ENCODE measurements around the gene PLAAT2.
A peak's percentile ranks its signal among the peaks of the same experiment; 100 is the strongest.
"Not testable (repeated sequence)": the region's sequence is repeated elsewhere in the genome, so short reads cannot be mapped to it uniquely, and the experiment has no call there.

The PLAAT2 gene

GRCh38 chr11:63592975-63593395 is 29.8 kb upstream of the PLAAT2 start:
- no peaks in the 10 kb centered on the region for H3K36me3 Mint-ChIP-seq (ENCODE audit: low read depth)

DNA sequence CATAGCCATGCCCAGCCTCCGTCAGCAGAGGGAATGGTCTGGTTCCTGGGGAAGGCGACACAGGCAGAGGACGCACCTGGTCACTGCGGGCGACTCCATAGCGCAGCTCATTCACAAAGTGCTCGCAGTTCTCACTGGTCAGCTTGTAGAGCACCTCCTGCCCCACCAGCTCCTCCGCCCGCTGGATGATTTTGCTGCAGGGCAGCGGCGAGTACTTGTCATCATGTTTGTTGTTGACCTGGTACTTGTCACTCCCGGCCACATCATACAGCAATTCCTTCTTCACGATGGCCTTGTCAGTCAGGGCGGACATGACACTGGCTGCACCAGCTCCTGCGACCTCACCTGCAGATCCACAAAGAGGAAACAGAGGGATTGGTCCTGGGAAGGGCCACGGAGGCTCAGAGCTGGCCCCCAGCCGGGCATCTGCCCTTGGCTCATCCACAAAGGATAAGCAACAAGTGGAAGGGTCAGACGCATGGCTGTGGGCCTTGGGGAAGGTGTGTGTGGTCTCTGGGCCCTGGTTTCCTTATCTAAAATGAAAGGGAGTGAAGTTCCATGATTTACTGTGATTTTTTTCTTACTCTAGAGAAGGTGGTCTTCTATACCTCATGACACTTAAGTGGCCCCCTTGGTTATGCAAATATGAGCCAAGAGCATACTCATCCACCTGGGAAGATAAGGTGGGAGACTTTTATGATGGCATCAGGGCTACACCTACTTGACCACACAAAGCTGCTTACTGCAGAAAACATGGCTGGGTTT is 27.0 kb upstream of the PLAAT2 start:
- H3K27ac Mint-ChIP-seq = no peak overlapping the region

More at GRCh38 chr11:63592975-63593395, 29.8 kb upstream of the PLAAT2 start:
- no peaks in the 10 kb centered on the region for H3K27me3 Mint-ChIP-seq
- no peak for DNase-seq
- no peaks in the 10 kb centered on the region for H3K9me3 Mint-ChIP-seq
- H3K27ac Mint-ChIP-seq = no peak overlapping the region
- H3K4me1 Mint-ChIP-seq (ENCODE audit: low read depth) = no peaks in the 10 kb centered on the region
- no peak overlapping the region for H3K4me3 Mint-ChIP-seq

DNA sequence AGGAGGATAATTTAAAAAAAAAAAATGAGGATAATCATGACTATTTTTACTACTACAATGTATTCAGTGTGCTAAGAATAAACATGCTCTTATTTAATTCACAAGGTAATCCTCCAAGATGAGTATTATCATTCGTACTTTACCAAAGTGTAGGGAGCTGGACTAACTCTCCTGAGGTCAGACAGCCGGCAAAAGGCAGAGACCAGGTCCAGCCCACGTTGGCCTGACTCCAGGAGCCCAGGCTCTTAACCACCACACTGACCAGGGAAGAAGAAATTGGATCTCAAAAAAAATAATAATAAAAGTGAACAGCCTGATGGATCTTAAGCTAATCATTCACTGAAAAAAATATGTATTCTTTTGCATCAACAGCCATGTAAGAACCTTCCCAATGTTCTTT is 25.8 kb upstream of the PLAAT2 start:
- no peaks in the 10 kb centered on the region for H3K27me3 Mint-ChIP-seq
- H3K4me3 Mint-ChIP-seq = no peak overlapping the region
- peaks cover 3% of the 10 kb centered on the region for H3K9me3 Mint-ChIP-seq
- no peak for DNase-seq
- H3K27ac Mint-ChIP-seq = no peak overlapping the region
- H3K36me3 Mint-ChIP-seq (ENCODE audit: low read depth) = peaks cover 2% of the 10 kb centered on the region
- no peaks in the 10 kb centered on the region for H3K4me1 Mint-ChIP-seq (ENCODE audit: low read depth)

More for the DNA sequence above, 27.0 kb upstream of the PLAAT2 start:
- no peak for DNase-seq
- Mint-ChIP-seq H3K4me1 (ENCODE audit: low read depth) (no peaks in the 10 kb centered on the region), H3K4me3 (no peak overlapping the region), H3K9me3 (peaks cover 3% of the 10 kb centered on the region), H3K36me3 (ENCODE audit: low read depth) (peaks cover 2% of the 10 kb centered on the region), H3K27me3 (no peaks in the 10 kb centered on the region)

DNA sequence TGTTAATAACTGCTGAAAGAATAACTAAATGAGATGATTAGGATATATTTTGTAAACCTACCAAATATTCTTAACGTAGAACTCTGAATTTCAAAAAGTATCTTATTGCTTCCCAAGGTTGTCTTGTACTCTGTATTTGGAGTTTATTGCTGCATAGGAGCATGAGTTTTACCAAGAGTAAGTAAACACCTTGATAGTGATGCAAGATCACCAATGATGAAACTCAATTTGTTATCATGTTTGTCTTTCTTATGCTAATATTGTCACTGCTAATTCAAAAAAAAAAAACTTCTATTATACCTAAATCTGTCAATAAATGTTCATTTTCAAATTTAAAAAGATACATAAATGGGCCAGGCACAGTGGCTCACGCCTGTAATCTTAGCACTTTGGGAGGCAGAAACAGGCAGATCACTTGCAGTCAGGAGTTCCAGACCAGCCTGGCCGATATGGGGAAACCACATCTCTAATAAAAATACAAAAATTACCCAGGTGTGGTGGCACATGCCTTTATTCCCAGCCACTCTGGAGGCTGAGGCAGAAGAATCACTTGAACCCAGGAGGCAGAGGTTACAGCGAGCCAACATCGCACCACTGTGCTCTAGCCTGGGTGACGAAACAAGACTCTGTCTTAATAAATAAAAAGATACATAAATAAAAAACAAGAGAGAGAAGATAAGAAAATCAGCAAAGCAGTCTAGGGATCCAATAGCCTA is 23.4 kb upstream of the PLAAT2 start:
- Mint-ChIP-seq H3K27ac (no peak overlapping the region), H3K36me3 (ENCODE audit: low read depth) (peaks cover 6% of the 10 kb centered on the region), H3K4me1 (ENCODE audit: low read depth) (peaks cover 14% of the 10 kb centered on the region), H3K9me3 (peaks cover 9% of the 10 kb centered on the region), H3K27me3 (no peaks in the 10 kb centered on the region), H3K4me3 (no peak overlapping the region)
- no peak for DNase-seq

GRCh38 chr11:63583357-63583677 is 20.1 kb upstream of the PLAAT2 start:
- H3K27ac Mint-ChIP-seq = no peak overlapping the region
- H3K27me3 Mint-ChIP-seq = no peaks in the 10 kb centered on the region
- H3K9me3 Mint-ChIP-seq = peaks cover 24% of the 10 kb centered on the region
- no peak overlapping the region for H3K4me3 Mint-ChIP-seq
- peaks cover 16% of the 10 kb centered on the region for H3K36me3 Mint-ChIP-seq (ENCODE audit: low read depth)
- no peak for DNase-seq
- H3K4me1 Mint-ChIP-seq (ENCODE audit: low read depth) = peaks cover 14% of the 10 kb centered on the region

GRCh38 chr11:63581224-63581623 is 18.0 kb upstream of the PLAAT2 start:
- not testable (repeated sequence) for H3K27ac Mint-ChIP-seq, H3K27me3 Mint-ChIP-seq, H3K4me3 Mint-ChIP-seq, DNase-seq
- Mint-ChIP-seq H3K4me1 (ENCODE audit: low read depth) (peaks cover 14% of the 10 kb centered on the region), H3K9me3 (peaks cover 21% of the 10 kb centered on the region), H3K36me3 (ENCODE audit: low read depth) (peaks cover 14% of the 10 kb centered on the region)

DNA sequence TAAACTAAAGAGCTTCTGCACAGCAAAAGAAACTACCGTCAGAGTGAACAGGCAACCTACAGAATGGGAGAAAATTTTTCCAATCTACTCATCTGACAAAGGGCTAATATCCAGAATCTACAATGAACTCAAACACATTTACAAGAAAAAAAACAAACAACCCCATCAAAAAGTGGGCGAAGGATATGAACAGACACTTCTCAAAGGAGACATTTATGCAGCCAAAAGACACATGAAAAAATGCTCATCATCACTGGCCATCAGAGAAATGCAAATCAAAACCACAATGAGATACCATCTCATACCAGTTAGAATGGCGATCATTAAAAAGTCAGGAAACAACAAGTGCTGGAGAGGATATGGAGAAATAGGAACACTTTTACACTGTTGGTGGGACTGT is 15.7 kb upstream of the PLAAT2 start:
- H3K27me3 Mint-ChIP-seq, H3K27ac Mint-ChIP-seq, H3K4me3 Mint-ChIP-seq, DNase-seq: not testable (repeated sequence)
- peaks cover 21% of the 10 kb centered on the region for H3K9me3 Mint-ChIP-seq
- peaks cover 14% of the 10 kb centered on the region for H3K36me3 Mint-ChIP-seq (ENCODE audit: low read depth)
- H3K4me1 Mint-ChIP-seq (ENCODE audit: low read depth) = peaks cover 28% of the 10 kb centered on the region

GRCh38 chr11:63574856-63575602 is 11.8 kb upstream of the PLAAT2 start:
- Mint-ChIP-seq H3K36me3 (ENCODE audit: low read depth) (peaks cover 4% of the 10 kb centered on the region), H3K27me3 (no peaks in the 10 kb centered on the region), H3K9me3 (peaks cover 5% of the 10 kb centered on the region), H3K27ac (peak overlapping the region; percentile 62), H3K4me3 (peak overlapping the region; percentile 64), H3K4me1 (ENCODE audit: low read depth) (peaks cover 17% of the 10 kb centered on the region)
- no peak for DNase-seq

DNA sequence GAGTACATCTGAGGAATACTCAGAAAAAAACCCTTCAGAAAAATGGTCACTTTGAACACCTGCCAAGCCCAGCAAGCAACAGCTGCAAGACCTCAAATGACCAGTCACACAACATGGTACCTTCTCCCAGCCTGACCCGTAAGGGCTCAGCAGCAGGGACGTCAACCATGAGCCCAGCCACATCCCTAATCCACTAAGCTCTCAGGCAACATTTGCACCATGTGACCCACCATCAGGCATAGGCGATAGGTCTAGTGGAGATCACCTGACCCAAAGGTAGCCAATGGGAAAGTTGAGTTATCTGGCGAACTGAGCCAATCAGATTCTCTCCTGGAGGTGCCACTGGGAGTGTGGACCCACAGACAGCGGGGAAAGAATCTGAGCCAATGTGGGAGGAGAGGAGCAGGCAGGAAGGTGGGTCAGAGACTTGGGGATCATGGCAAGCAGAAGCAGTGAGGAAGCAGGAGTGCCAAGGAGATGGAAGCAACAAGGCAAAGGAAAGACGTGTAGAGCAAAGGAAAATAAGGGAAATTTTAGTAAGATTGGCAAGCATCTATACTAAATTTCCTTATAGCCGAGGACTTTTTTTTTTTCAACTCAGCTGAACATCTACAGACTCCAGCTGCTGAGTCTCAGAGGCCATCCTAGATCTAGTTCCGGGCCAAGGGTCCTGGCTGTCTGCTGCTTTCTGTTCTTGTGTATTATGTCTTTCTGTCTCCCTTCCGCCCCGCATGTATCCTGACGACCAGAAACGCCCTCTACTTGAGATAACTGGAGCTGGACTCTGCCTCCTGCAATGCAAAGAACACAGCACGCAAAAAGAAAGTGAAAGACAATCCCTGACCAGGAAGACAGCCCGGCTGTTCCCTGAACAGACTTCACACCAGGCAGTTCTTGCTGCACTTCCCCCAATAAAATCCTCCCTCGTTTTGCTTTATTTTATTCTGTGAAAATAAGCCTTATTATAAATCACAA is 11.0 kb upstream of the PLAAT2 start:
- peaks cover 4% of the 10 kb centered on the region for H3K36me3 Mint-ChIP-seq (ENCODE audit: low read depth)
- H3K27ac Mint-ChIP-seq = peak overlapping the region; percentile 62
- no peak for DNase-seq
- peaks cover 18% of the 10 kb centered on the region for H3K4me1 Mint-ChIP-seq (ENCODE audit: low read depth)
- peak overlapping the region; percentile 64 for H3K4me3 Mint-ChIP-seq
- no peaks in the 10 kb centered on the region for H3K27me3 Mint-ChIP-seq
- H3K9me3 Mint-ChIP-seq = peaks cover 3% of the 10 kb centered on the region

- Mint-ChIP-seq H3K27me3 (no peaks in the 10 kb centered on the region), H3K4me1 (ENCODE audit: low read depth) (peaks cover 32% of the 10 kb centered on the region), H3K27ac (no peak overlapping the region), H3K36me3 (ENCODE audit: low read depth) (no peaks in the 10 kb centered on the region), H3K9me3 (no peaks in the 10 kb centered on the region), H3K4me3 (no peak overlapping the region)
- no peak for DNase-seq
Observed at GRCh38 chr11:63572026-63572688, 9.0 kb upstream of the PLAAT2 start.

GRCh38 chr11:63569570-63569969 is 6.4 kb upstream of the PLAAT2 start:
- no peak for DNase-seq
- H3K9me3 Mint-ChIP-seq = peaks cover 2% of the 10 kb centered on the region
- peaks cover 45% of the 10 kb centered on the region for H3K4me1 Mint-ChIP-seq (ENCODE audit: low read depth)
- H3K36me3 Mint-ChIP-seq (ENCODE audit: low read depth) = no peaks in the 10 kb centered on the region
- H3K27ac Mint-ChIP-seq = no peak overlapping the region
- no peak overlapping the region for H3K4me3 Mint-ChIP-seq
- no peaks in the 10 kb centered on the region for H3K27me3 Mint-ChIP-seq

- H3K4me3 Mint-ChIP-seq = peak overlapping the region; percentile 46
- no peaks in the 10 kb centered on the region for H3K27me3 Mint-ChIP-seq
- H3K9me3 Mint-ChIP-seq = peaks cover 2% of the 10 kb centered on the region
- no peaks in the 10 kb centered on the region for H3K36me3 Mint-ChIP-seq (ENCODE audit: low read depth)
- DNase-seq = no peak
- H3K4me1 Mint-ChIP-seq (ENCODE audit: low read depth) = peaks cover 52% of the 10 kb centered on the region
- H3K27ac Mint-ChIP-seq = peak overlapping the region; percentile 99
Observed at GRCh38 chr11:63567044-63567840, 4.1 kb upstream of the PLAAT2 start.

DNA sequence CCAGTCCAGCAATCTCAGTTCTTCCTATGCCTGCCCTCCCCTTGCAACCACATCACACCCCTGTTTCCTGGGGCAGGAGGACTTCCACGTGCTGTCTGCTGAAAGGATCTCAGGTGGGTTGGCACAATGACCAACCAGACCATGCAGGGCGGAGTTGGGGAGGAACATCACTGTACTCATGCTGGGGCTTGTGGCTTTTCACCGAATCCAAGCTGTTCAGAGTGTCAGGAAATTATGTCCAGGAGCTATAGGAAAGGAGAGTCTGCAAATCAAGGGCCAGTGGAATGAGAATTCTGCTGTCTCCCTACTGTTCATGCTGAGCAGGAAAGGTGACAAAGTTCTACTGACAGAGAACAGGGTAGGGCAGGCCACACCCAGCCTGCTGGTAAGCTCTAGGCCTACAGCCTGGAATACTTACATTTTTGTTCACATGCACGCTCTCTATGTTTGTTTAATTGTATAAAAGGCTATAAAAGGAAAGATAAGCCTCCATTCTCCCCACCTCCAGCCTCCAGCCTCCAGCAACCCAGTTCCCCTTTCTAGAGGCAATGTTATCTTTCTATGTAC is 1.7 kb upstream of the PLAAT2 start:
- Mint-ChIP-seq H3K9me3 (peaks cover 2% of the 10 kb centered on the region), H3K4me1 (ENCODE audit: low read depth) (peaks cover 70% of the 10 kb centered on the region), H3K36me3 (ENCODE audit: low read depth) (no peaks in the 10 kb centered on the region), H3K27ac (peak overlapping the region; percentile 44), H3K27me3 (no peaks in the 10 kb centered on the region), H3K4me3 (no peak overlapping the region)
- DNase-seq = no peak

All from activated T-cell treated with anti-CD3 and anti-CD28 coated beads, Interleukin-2, amount 50 U/mL, for 24 hours (primary cell).